ENCODE data around the gene MIPEP.

Gene MIPEP

DNA sequence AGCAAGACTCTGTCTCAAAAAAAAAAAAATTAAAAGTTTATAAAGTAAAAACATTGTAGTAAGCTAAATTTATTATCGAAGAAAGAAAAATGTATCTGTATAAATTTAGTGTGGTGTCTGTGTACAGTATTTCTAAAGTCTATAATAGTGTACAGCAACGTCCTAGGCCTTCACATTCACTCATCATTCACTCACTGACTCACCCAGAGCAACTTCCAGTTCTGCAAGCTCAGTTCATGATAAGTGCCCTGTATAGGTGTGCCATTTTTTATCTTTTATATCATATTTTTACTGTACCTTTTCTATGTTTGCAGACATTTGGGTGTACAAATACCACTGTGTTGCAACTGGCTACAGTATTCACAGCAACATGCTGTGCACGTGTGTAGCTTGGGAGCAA, 200.9 kb downstream of the MIPEP start:
- TF ChIP-seq EGR1 (IDR thresholded peaks at IDR 0.05): no peak
- TF ChIP-seq TEAD4 (IDR thresholded peaks at IDR 0.05): no peak
- TF ChIP-seq TCF12 (IDR thresholded peaks at IDR 0.05; ENCODE audit: low read depth): no peak
- no peak for TF ChIP-seq CEBPB (IDR thresholded peaks at IDR 0.05)
- TF ChIP-seq YY1 (IDR thresholded peaks at IDR 0.05; ENCODE audit: low read depth): no peak
- no peak for TF ChIP-seq TAF1 (IDR thresholded peaks at IDR 0.05; ENCODE audit: low read depth)
- TF ChIP-seq NFIC (IDR thresholded peaks at IDR 0.05): no peak
- TF ChIP-seq RAD21 (IDR thresholded peaks at IDR 0.05; ENCODE audit: low read depth): no peak
- TF ChIP-seq, protein P1, sequence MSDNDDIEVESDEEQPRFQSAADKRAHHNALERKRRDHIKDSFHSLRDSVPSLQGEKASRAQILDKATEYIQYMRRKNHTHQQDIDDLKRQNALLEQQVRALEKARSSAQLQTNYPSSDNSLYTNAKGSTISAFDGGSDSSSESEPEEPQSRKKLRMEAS (IDR thresholded peaks at IDR 0.05): no peak
- no peak for TF ChIP-seq FOXM1 (IDR thresholded peaks at IDR 0.05; ENCODE audit: borderline replicate concordance, low read depth)
- no peak for TF ChIP-seq ZBTB7A (IDR thresholded peaks at IDR 0.05; ENCODE audit: low read depth)
- TF ChIP-seq, protein P2, sequence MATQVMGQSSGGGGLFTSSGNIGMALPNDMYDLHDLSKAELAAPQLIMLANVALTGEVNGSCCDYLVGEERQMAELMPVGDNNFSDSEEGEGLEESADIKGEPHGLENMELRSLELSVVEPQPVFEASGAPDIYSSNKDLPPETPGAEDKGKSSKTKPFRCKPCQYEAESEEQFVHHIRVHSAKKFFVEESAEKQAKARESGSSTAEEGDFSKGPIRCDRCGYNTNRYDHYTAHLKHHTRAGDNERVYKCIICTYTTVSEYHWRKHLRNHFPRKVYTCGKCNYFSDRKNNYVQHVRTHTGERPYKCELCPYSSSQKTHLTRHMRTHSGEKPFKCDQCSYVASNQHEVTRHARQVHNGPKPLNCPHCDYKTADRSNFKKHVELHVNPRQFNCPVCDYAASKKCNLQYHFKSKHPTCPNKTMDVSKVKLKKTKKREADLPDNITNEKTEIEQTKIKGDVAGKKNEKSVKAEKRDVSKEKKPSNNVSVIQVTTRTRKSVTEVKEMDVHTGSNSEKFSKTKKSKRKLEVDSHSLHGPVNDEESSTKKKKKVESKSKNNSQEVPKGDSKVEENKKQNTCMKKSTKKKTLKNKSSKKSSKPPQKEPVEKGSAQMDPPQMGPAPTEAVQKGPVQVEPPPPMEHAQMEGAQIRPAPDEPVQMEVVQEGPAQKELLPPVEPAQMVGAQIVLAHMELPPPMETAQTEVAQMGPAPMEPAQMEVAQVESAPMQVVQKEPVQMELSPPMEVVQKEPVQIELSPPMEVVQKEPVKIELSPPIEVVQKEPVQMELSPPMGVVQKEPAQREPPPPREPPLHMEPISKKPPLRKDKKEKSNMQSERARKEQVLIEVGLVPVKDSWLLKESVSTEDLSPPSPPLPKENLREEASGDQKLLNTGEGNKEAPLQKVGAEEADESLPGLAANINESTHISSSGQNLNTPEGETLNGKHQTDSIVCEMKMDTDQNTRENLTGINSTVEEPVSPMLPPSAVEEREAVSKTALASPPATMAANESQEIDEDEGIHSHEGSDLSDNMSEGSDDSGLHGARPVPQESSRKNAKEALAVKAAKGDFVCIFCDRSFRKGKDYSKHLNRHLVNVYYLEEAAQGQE (IDR thresholded peaks at IDR 0.05; ENCODE audit: low read depth): no peak
- TF ChIP-seq, protein P3, sequence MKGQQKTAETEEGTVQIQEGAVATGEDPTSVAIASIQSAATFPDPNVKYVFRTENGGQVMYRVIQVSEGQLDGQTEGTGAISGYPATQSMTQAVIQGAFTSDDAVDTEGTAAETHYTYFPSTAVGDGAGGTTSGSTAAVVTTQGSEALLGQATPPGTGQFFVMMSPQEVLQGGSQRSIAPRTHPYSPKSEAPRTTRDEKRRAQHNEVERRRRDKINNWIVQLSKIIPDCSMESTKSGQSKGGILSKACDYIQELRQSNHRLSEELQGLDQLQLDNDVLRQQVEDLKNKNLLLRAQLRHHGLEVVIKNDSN (IDR thresholded peaks at IDR 0.05): no peak
- TF ChIP-seq CREB1 (IDR thresholded peaks at IDR 0.05; ENCODE audit: low read depth): no peak
- no peak for TF ChIP-seq EP300 (IDR thresholded peaks at IDR 0.05; ENCODE audit: borderline replicate concordance)

DNA sequence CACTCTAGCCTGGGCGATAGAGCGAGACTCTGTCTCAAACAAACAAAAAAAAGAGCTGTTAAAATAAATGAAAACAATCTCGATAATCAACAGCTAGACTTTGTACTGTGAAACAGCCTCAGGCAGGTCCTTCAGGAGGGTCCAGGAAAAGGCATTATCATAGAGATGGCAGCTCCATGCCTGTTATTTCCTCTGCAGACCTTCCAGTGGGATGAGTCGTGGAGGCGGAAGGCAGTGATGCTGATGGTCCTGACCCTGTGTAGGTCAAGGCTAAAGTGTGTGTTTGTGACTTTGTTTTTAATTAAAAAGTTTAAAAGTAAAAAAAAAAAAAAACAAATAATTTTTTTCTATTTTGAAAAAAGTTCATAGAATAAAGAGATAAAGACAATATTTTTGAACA, 201.6 kb downstream of the MIPEP start:
- TF ChIP-seq EGR1 (IDR thresholded peaks at IDR 0.05): no peak
- no peak for TF ChIP-seq ZBTB7A (IDR thresholded peaks at IDR 0.05; ENCODE audit: low read depth)
- TF ChIP-seq TAF1 (IDR thresholded peaks at IDR 0.05; ENCODE audit: low read depth): no peak
- no peak for TF ChIP-seq TEAD4 (IDR thresholded peaks at IDR 0.05)
- TF ChIP-seq CREB1 (IDR thresholded peaks at IDR 0.05; ENCODE audit: low read depth): no peak
- TF ChIP-seq, protein P3 (IDR thresholded peaks at IDR 0.05): no peak
- TF ChIP-seq EP300 (IDR thresholded peaks at IDR 0.05; ENCODE audit: borderline replicate concordance): no peak
- TF ChIP-seq, protein P1 (IDR thresholded peaks at IDR 0.05): no peak
- no peak for TF ChIP-seq RAD21 (IDR thresholded peaks at IDR 0.05; ENCODE audit: low read depth)
- no peak for TF ChIP-seq NFIC (IDR thresholded peaks at IDR 0.05)
- TF ChIP-seq, protein P2 (IDR thresholded peaks at IDR 0.05; ENCODE audit: low read depth): no peak
- TF ChIP-seq FOXM1 (IDR thresholded peaks at IDR 0.05; ENCODE audit: borderline replicate concordance, low read depth): no peak
- no peak for TF ChIP-seq TCF12 (IDR thresholded peaks at IDR 0.05; ENCODE audit: low read depth)

DNA sequence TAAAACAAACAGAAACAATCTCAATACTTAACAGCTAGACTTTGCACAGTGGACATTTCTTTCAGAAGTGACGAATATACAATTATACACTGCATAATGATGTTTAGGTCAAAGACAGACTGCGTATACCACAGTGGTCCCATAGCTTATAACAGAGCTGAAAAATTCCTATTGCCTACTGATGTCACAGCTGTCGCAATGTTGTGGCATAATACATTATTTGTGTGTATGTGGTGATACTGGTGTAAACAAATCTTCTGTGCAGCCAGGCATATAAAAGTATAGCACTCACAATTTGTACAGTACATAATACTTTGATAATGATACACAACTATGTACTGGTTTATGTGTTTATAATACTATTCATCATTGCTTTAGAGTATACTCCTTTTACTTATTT, 202.3 kb downstream of the MIPEP start:
- no peak for TF ChIP-seq EGR1 (IDR thresholded peaks at IDR 0.05)
- TF ChIP-seq, protein P1 (IDR thresholded peaks at IDR 0.05): no peak
- TF ChIP-seq RAD21 (IDR thresholded peaks at IDR 0.05; ENCODE audit: low read depth): no peak
- TF ChIP-seq TEAD4 (IDR thresholded peaks at IDR 0.05): no peak
- TF ChIP-seq YY1 (IDR thresholded peaks at IDR 0.05; ENCODE audit: low read depth): no peak
- TF ChIP-seq, protein P2 (IDR thresholded peaks at IDR 0.05; ENCODE audit: low read depth): no peak
- TF ChIP-seq, protein P3 (IDR thresholded peaks at IDR 0.05): no peak
- no peak for TF ChIP-seq TAF1 (IDR thresholded peaks at IDR 0.05; ENCODE audit: low read depth)
- TF ChIP-seq TCF12 (IDR thresholded peaks at IDR 0.05; ENCODE audit: low read depth): no peak
- no peak for TF ChIP-seq ZBTB7A (IDR thresholded peaks at IDR 0.05; ENCODE audit: low read depth)
- TF ChIP-seq FOXM1 (IDR thresholded peaks at IDR 0.05; ENCODE audit: borderline replicate concordance, low read depth): no peak
- TF ChIP-seq EP300 (IDR thresholded peaks at IDR 0.05; ENCODE audit: borderline replicate concordance): no peak
- TF ChIP-seq NFIC (IDR thresholded peaks at IDR 0.05): no peak
- no peak for TF ChIP-seq CEBPB (IDR thresholded peaks at IDR 0.05)
- no peak for TF ChIP-seq CREB1 (IDR thresholded peaks at IDR 0.05; ENCODE audit: low read depth)
